ENCODE results near the gene STAC3.

Gene STAC3

DNA sequence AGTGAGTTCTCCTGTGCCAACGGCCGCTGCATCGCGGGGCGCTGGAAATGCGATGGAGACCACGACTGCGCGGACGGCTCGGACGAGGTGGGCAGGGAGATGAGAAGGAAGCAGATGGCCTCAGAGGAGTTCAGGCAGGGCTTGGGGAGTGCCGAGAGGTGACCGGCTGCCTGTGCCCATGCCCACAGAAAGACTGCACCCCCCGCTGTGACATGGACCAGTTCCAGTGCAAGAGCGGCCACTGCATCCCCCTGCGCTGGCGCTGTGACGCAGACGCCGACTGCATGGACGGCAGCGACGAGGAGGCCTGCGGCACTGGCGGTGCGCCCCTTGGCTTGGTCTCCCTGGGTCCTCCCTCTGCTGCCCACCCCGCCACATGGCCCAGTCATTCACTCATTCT lies 47.8 kb downstream of the STAC3 start:
- TF ChIP-seq, protein P1, sequence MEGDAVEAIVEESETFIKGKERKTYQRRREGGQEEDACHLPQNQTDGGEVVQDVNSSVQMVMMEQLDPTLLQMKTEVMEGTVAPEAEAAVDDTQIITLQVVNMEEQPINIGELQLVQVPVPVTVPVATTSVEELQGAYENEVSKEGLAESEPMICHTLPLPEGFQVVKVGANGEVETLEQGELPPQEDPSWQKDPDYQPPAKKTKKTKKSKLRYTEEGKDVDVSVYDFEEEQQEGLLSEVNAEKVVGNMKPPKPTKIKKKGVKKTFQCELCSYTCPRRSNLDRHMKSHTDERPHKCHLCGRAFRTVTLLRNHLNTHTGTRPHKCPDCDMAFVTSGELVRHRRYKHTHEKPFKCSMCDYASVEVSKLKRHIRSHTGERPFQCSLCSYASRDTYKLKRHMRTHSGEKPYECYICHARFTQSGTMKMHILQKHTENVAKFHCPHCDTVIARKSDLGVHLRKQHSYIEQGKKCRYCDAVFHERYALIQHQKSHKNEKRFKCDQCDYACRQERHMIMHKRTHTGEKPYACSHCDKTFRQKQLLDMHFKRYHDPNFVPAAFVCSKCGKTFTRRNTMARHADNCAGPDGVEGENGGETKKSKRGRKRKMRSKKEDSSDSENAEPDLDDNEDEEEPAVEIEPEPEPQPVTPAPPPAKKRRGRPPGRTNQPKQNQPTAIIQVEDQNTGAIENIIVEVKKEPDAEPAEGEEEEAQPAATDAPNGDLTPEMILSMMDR (IDR thresholded peaks at IDR 0.05; ENCODE audit: extremely low read depth, insufficient read depth, missing control alignments), result no peak
- DNase-seq (ENCODE audit: low spot score), result no peak
- in situ Hi-C loops (cut with MboI; ENCODE audit: low pct_unique_long_range_greater_than_20kb, low sequenced_read_pairs, unreplicated experiment), result no loop called here

DNA sequence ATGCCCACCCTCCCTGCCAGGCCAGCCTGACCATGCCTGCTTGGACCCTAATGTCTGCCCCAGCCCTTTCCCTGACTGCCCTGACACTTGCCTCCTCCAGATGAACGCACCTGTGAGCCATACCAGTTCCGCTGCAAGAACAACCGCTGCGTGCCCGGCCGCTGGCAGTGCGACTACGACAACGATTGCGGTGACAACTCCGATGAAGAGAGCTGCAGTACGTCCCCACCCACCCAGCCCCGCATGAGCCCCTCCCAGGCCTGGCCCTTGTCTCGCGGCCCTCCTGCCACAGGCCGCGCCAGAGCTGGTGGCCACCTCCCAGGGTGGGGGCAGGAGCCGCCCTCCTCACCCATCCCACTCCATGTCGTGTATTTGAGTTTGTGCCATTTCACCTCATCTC lies 48.7 kb downstream of the STAC3 start:
- DNase-seq (ENCODE audit: low spot score), result no peak
- in situ Hi-C loops (cut with MboI; ENCODE audit: low pct_unique_long_range_greater_than_20kb, low sequenced_read_pairs, unreplicated experiment), result no loop called here
- TF ChIP-seq, protein P1 (IDR thresholded peaks at IDR 0.05; ENCODE audit: extremely low read depth, insufficient read depth, missing control alignments), result no peak

DNA sequence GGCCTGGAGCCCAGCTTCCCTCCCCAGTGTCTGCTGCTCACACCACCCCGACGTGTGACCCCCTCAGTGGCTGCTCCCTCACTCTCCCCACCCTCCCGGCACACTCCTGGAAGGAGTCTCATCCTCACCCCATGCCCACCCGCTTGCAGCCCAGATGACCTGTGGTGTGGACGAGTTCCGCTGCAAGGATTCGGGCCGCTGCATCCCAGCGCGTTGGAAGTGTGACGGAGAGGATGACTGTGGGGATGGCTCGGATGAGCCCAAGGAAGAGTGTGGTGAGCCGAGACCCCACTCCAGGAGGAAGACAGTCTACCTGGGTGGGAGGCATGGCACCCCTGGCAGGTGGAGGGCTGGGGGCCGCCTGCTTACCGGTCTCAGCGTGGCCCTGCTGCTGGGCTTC lies 49.4 kb downstream of the STAC3 start:
- TF ChIP-seq, protein P1 (IDR thresholded peaks at IDR 0.05; ENCODE audit: extremely low read depth, insufficient read depth, missing control alignments), result no peak
- in situ Hi-C loops (cut with MboI; ENCODE audit: low pct_unique_long_range_greater_than_20kb, low sequenced_read_pairs, unreplicated experiment), result no loop called here
- no peak for DNase-seq (ENCODE audit: low spot score)

DNA sequence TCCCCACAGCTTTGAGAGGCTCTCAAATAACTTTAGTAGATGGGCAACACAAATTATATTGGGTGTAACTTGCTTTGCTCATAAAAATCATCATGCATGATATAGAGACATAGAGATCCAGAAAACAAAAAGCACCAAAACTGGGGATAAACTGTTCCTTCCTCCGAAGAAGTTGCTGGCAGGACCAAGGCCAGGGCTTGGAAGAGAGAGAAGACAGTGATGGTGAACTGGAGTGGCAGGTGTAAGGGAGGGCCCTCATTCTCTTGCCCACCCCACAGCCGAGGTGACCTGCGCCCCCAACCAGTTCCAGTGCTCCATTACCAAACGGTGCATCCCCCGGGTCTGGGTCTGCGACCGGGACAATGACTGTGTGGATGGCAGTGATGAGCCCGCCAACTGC lies 49.8 kb downstream of the STAC3 start:
- TF ChIP-seq, protein P1 (IDR thresholded peaks at IDR 0.05; ENCODE audit: extremely low read depth, insufficient read depth, missing control alignments), result no peak
- no peak for DNase-seq (ENCODE audit: low spot score)
- in situ Hi-C loops (cut with MboI; ENCODE audit: low pct_unique_long_range_greater_than_20kb, low sequenced_read_pairs, unreplicated experiment), result no loop called here

DNA sequence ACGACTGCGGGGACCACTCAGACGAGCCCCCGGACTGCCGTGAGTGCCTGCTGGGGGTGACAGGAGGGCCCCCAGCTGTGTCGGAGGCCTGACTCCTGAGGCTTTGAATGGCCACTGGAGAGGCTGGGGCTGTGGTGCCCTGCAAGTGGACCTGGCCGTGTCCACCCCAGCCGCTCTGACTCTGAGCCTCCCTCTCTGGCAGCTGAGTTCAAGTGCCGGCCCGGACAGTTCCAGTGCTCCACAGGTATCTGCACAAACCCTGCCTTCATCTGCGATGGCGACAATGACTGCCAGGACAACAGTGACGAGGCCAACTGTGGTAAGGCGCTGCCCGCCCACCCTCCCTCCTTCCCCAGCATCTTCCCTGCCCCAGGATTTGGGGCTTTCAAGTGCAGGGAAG lies 50.5 kb downstream of the STAC3 start:
- DNase-seq (ENCODE audit: low spot score), result no peak
- in situ Hi-C loops (cut with MboI; ENCODE audit: low pct_unique_long_range_greater_than_20kb, low sequenced_read_pairs, unreplicated experiment), result no loop called here
- TF ChIP-seq, protein P1 (IDR thresholded peaks at IDR 0.05; ENCODE audit: extremely low read depth, insufficient read depth, missing control alignments), result no peak

- TF ChIP-seq, protein P1 (IDR thresholded peaks at IDR 0.05; ENCODE audit: extremely low read depth, insufficient read depth, missing control alignments), result no peak
- in situ Hi-C loops (cut with MboI; ENCODE audit: low pct_unique_long_range_greater_than_20kb, low sequenced_read_pairs, unreplicated experiment), result no loop called here
- no peak for DNase-seq (ENCODE audit: low spot score)
These were observed 51.8 kb downstream of the STAC3 start for GRCh38 chr12:57199191-57199590.

GRCh38 chr12:57198329-57198728 lies 52.7 kb downstream of the STAC3 start:
- in situ Hi-C loops (cut with MboI; ENCODE audit: low pct_unique_long_range_greater_than_20kb, low sequenced_read_pairs, unreplicated experiment), result no loop called here
- TF ChIP-seq, protein P1 (IDR thresholded peaks at IDR 0.05; ENCODE audit: extremely low read depth, insufficient read depth, missing control alignments), result no peak
- DNase-seq (ENCODE audit: low spot score), result no peak
